Stimulated activated naive CD8-positive, alpha-beta T cell treated with anti-CD3 and anti-CD28 coated beads, Interleukin-15, amount 100 ng/mL, for 72 hours (primary cell): ENCODE measurements around the gene DELE1.
A peak's percentile ranks its signal among the peaks of the same experiment; 100 is the strongest.
"Not testable (repeated sequence)": the region's sequence is repeated elsewhere in the genome, so short reads cannot be mapped to it uniquely, and the experiment has no call there.

Experiments
- ATAC-seq: fragments of 150-1000 bp; cut with Tn5 transposase; 2 replicates; pipeline ENCODE4 v1.10.0; 2021; ENCODE audit warnings: mild to moderate bottlenecking, moderate library complexity
- DNase-seq, 2 donors: peaks; one replicate each; pipeline ENCODE4 v3.0.0; 2021 to 2022
- H3K27ac Mint-ChIP-seq, 2 donors: one replicate each; pipeline ENCODE4 v1.8.0; 2022; ENCODE audit warnings: mild to moderate bottlenecking in 2 of 2, mixed read lengths in 2 of 2, moderate library complexity in 2 of 2
- H3K27me3 Mint-ChIP-seq: one replicate; pipeline ENCODE4 v1.8.0; 2022; ENCODE audit warnings: mixed read lengths
- H3K4me1 Mint-ChIP-seq: one replicate; pipeline ENCODE4 v1.8.0; 2022; ENCODE audit warnings: mild to moderate bottlenecking, mixed read lengths
- H3K4me3 Mint-ChIP-seq, 2 donors: one replicate each; pipeline ENCODE4 v1.8.0; 2022; ENCODE audit warnings: mild to moderate bottlenecking in 2 of 2, mixed read lengths in 2 of 2, moderate library complexity in 1 of 2
- H3K9me3 Mint-ChIP-seq, 2 donors: one replicate each; pipeline ENCODE4 v1.8.0; 2022; ENCODE audit warnings: mixed read lengths in 2 of 2

DELE1 gene

DNA sequence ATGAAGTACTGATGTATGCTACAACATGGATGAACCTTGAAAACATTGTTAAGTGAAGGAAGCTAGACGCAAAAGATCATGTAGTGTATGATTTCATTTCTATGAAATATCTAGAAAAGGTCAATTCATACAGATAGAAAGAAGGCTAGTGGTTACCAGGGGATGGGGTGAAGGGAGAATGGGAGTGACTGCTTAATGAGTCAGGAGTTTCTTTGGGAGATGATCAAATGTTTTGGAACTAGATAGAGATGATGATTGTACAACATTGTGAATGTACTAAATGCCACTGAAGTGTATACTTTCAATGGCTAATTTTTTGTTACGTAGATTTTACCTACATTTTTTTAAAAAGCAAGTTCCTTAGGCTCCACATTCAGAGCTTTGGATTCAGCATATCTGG lies 14.9 kb upstream of the DELE1 start:
- Mint-ChIP-seq H3K4me3 (no peak overlapping the region), H3K4me1 (peaks cover 8% of the 10 kb centered on the region), H3K9me3 (no peaks in the 10 kb centered on the region), H3K27me3 (peaks cover 22% of the 10 kb centered on the region), H3K27ac (no peak overlapping the region)
- ATAC-seq (no peak), DNase-seq (no peak)

DNA sequence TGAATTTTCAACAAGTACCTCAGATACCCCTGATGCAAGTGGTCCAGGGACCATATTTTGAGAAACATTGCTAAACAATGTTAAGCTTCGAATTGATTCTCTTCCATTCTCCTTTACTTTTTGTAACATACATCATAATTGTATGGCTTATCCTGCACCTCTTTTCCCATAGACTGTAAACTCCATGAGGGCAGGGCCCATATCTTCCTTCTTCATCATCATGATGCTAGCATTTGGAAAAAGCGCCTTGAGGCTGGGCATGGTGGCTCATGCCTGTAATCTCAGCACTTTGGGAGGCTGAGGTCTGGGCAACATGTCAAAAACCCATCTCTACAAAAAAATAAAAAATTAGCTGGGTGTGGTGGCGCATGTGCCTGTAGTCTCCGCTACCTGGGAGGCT lies 14.5 kb upstream of the DELE1 start:
- ATAC-seq (no peak), DNase-seq (no peak)
- H3K4me1 Mint-ChIP-seq = peaks cover 11% of the 10 kb centered on the region
- no peaks in the 10 kb centered on the region for H3K9me3 Mint-ChIP-seq
- H3K27ac Mint-ChIP-seq = no peak overlapping the region
- no peak overlapping the region for H3K4me3 Mint-ChIP-seq
- peaks cover 25% of the 10 kb centered on the region for H3K27me3 Mint-ChIP-seq

DNA sequence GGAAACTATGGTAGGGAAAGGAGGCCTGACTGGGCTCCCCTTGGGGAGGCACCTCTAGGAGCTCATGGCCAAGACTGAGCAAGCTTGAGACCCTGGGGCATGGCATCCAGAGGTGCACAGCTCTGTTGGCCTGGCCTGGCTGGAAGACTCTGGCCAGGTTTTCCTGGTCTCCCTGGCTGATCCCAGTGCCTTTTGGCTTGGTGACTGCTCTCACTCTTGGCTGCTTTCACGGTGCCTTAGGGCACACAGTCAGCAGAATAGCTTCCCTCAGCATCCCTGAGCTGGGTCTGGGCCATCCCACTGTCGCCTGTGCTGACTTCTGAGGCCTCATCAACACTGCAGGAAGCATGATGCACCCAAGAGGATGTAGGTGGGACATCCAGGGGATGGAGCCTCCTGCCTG lies 13.4 kb upstream of the DELE1 start:
- Mint-ChIP-seq H3K4me1 (peaks cover 16% of the 10 kb centered on the region), H3K9me3 (no peaks in the 10 kb centered on the region), H3K4me3 (no peak overlapping the region), H3K27ac (no peak overlapping the region), H3K27me3 (peaks cover 28% of the 10 kb centered on the region)
- ATAC-seq (no peak), DNase-seq (no peak)

DNA sequence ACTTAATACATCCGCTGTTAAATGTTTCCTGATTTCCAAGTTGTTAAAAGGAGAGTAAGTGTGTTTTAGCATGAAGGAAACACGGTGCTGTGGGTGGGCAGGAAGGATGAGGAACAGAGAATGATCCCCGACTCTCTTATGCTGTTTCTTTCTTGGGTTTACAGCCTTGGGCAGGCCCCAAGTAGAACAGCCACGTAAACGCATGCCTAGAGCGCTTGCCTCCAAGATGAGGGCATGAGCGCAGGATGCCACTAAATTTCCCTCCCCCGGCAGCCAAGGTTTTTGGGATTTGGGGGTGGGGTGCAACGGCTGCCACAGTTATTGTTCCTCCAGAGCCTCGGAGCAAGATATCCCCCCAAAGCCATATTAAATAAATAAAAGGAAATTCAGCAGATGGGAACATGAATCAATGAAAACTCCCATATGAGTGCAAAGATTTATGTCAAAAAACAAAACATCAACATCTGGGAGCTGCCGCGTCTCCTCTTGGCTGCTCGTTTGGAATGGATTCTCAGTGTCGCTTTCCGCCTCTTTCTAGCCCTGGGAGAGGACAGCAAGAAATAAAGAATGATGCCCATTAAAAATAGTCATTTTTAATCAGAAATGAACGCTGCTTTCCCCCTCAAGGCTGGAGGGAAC lies 10.0 kb upstream of the DELE1 start:
- Mint-ChIP-seq H3K27me3 (peaks cover 47% of the 10 kb centered on the region), H3K4me3 (peak overlapping the region; percentile 62), H3K9me3 (no peaks in the 10 kb centered on the region), H3K4me1 (peaks cover 16% of the 10 kb centered on the region), H3K27ac (no peak overlapping the region)
- no peak for ATAC-seq
- no peak for DNase-seq

DNA sequence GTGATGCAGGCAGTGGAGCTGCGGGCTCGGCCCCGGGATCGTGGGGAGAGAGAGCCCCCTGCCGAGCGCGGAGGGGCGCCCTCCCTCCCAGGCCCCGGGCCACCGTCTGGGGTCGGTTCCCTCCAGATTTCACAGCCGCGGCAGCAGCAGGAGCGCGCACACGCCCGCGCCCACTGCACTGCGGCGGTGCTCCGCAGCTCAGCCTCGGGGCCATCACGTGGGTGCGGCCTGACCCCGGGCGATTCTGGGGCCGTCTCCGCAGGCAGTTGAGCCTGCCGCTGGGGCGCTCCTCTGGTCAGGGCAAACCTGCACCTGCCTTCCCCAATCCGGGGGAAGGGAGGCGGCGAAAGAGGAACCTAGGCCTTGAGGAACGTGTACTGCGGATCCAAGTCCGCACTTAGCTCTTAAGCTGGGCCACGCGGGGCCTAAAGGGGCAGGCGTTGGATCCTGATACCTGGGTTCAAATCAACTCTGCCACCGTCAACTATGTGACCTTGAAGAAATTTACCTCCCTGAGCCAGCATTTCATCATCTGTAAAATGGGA lies 9.4 kb upstream of the DELE1 start:
- DNase-seq (peak; percentile 30 to 33), ATAC-seq (peak; percentile 87)
- peaks cover 16% of the 10 kb centered on the region for H3K4me1 Mint-ChIP-seq
- no peaks in the 10 kb centered on the region for H3K9me3 Mint-ChIP-seq
- H3K27me3 Mint-ChIP-seq = peaks cover 47% of the 10 kb centered on the region
- H3K27ac Mint-ChIP-seq = no peak overlapping the region
- peak overlapping the region; percentile 62 for H3K4me3 Mint-ChIP-seq

DNA sequence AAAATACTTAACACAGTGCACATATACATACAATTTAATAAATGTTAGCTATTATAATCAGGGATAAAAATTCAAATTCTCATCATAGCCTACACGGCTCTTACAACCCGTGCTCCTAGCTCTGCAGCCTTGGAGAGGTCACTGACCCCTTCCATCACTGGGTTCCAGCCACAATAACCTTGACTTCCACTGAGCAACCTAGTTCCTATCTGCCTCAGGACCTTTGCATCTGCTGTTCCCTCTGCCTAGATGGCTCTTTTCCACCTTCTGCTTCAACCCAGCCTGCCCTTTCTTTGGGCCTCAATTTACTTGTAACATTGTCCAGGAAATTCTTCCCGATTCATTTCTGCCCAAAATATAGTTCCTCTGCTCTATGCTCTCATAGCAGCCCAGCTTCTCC lies 8.9 kb upstream of the DELE1 start:
- H3K9me3 Mint-ChIP-seq = no peaks in the 10 kb centered on the region
- DNase-seq (no peak), ATAC-seq (no peak)
- H3K27me3 Mint-ChIP-seq = peaks cover 47% of the 10 kb centered on the region
- no peak overlapping the region for H3K27ac Mint-ChIP-seq
- peaks cover 21% of the 10 kb centered on the region for H3K4me1 Mint-ChIP-seq
- peak overlapping the region; percentile 8 to 55 for H3K4me3 Mint-ChIP-seq

DNA sequence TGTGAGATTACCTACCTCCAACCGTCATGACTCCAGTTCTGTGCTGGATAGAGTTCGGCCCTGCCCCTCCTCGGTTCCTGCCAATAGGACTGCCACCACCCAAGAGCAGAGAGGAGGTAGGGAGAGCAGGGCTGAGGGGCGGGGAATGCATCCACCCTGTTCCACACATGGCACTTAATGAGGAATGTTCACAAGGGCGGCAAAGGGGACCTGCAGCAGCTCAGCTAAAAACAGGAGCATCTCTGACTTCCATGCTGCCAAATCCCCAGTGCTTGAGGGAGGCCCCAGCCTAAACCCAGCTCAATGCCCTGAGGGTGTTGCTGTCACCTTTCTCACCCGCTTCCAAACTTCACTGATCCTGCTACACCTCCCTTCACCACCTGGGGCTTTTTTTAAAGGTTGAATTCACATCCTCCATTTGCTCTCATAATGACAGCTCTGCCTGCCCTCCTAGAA lies 7.8 kb upstream of the DELE1 start:
- Mint-ChIP-seq H3K27ac (peak overlapping the region in 1 of 2 donors; percentile 69), H3K27me3 (peaks cover 47% of the 10 kb centered on the region), H3K4me1 (peaks cover 21% of the 10 kb centered on the region), H3K4me3 (no peak overlapping the region), H3K9me3 (no peaks in the 10 kb centered on the region)
- ATAC-seq (no peak), DNase-seq (no peak)

DNA sequence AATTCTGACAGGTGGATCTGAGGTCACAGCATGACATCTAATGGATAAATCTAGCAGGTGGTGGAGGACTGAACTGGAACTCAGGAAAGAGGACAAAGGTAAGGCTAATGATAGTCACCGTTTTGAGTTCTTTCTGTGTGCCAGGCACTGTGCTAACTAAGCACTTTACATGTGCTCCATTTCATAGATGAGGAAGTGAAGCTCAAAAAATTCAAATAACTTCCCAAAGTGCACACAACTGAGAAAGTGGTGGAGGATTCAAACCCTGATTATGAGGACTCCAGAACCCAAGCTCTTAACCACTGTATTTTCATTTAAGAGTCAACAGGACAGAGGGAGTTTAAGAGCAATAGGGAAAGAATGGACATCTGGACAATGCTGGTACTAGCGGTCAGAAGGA lies 7.1 kb upstream of the DELE1 start:
- no peak overlapping the region for H3K4me3 Mint-ChIP-seq
- peaks cover 47% of the 10 kb centered on the region for H3K27me3 Mint-ChIP-seq
- no peak overlapping the region for H3K27ac Mint-ChIP-seq

DNA sequence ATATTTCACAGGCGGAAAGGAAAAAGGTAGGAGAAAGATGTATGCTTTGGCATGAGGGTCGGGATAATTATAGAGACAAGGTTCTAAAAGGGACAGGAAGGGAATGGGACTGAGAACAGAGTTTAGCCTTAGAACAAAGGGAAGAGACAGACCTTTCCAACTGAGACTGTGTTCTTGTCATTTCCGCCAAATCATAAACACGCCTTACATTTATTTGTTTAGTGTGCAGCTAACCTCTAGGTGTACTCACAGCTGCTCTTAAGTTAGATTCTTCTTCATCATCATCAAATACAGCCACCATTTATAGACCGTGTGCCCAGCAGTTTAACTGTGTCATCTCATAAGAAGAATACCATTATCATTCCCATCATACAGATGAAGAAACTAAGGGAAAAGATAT lies 5.9 kb upstream of the DELE1 start:
- DNase-seq = no peak
- peaks cover 21% of the 10 kb centered on the region for H3K4me1 Mint-ChIP-seq
- no peak for ATAC-seq
- H3K27me3 Mint-ChIP-seq = peaks cover 43% of the 10 kb centered on the region
- no peak overlapping the region for H3K27ac Mint-ChIP-seq
- H3K4me3 Mint-ChIP-seq = no peak overlapping the region
- H3K9me3 Mint-ChIP-seq = no peaks in the 10 kb centered on the region

More for the DNA sequence above, 7.1 kb upstream of the DELE1 start:
- no peak for DNase-seq
- no peak for ATAC-seq
- Mint-ChIP-seq H3K4me1 (peaks cover 21% of the 10 kb centered on the region), H3K9me3 (no peaks in the 10 kb centered on the region)

DNA sequence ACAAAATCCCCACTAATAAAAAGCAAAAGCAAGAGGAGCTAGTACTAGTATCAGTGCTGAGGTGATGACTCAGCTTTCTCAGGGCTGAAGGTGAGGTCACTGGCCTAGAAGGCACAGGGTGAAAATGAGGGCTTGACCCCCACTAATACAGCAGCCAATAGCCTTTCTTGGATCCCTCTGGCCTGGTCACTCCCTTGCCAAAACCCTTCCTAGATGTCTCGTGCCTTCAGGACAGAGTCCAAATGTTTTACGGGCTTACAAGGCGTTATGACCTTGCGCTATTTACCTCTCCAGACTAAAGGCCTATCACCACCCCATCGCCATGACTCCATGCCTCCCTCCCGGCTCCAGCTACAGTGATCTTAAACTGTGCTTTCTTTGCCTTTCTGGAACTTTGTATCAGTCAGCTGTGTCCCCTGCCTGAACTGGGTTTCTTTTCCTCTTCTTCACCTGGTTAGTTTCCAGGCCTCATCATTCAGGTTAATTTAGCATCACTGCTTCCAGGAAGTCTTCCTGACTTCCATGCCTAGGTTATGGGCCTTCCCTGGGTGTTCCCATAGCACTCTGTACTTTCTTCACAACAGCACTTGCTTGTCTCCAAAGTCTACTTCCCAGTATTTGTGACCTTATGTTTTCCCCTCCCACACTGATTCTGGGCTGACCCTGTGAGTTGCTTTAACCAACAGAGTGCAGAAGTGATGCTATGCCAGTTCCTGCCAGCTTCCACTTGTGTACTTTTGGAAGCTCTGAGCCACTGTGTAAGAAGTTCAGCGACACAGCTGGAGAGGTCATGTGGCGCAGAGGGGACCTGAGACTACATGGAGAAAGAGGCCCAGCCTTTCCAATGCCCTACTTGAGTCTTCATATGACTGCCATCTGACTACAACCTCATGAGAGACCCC lies 4.2 kb upstream of the DELE1 start:
- H3K4me3 Mint-ChIP-seq = no peak overlapping the region
- H3K27ac Mint-ChIP-seq = no peak overlapping the region
- peaks cover 27% of the 10 kb centered on the region for H3K27me3 Mint-ChIP-seq
- peaks cover 19% of the 10 kb centered on the region for H3K4me1 Mint-ChIP-seq
- no peaks in the 10 kb centered on the region for H3K9me3 Mint-ChIP-seq
- no peak for ATAC-seq
- no peak for DNase-seq

DNA sequence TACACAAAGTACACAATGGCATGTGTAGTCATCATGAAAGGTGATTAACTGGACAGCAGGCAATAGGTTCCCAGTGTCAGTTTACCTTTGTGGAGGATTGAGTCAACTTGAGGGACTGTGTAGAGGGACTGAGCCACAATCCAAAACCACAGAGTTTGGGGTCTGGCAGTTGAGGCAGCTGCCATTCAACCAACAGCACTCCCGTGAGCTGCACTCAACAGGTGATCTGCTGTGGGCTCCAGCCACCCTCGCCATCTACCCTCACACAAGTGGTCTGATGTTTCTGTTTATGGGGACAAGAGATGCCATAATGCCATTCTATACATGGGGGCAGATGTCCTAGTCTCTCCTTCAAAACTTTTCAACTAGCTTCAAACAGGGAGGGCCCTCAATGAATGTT lies 2.9 kb upstream of the DELE1 start:
- H3K27ac Mint-ChIP-seq = no peak overlapping the region
- H3K4me1 Mint-ChIP-seq = peaks cover 23% of the 10 kb centered on the region
- no peaks in the 10 kb centered on the region for H3K9me3 Mint-ChIP-seq
- ATAC-seq (no peak), DNase-seq (no peak)
- no peak overlapping the region for H3K4me3 Mint-ChIP-seq
- peaks cover 14% of the 10 kb centered on the region for H3K27me3 Mint-ChIP-seq

DNA sequence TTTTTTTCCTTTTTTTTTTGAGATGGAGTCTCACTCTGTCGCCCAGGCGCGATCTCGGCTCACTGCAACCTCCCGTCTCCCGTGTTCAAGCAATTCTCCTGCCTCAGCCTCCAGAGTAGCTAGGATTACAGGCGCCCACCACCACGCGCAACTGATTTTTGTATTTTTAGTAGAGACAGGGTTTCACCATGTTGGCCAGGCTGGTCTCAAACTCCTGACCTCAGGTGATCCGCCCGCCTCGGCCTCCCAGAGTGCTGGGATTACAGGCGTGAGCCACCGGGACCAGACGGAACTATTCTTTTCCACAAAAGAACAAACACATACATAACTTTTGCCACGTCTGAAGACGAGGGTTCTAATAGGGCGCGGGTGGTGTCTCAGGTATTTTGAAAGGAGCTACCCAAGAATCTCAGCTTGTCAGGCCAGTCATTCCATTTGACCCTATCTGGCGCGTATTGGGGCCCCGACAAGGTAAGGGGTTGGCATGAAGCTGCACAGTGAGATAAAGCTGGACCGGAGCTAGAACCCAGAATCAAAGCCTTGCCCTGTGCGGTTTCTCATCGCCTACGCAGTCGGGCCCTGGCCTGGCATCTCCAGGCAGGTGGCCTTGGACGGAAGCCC lies 734 bp upstream of the DELE1 start:
- ATAC-seq = peak; percentile 24
- H3K4me3 Mint-ChIP-seq = peak overlapping the region; percentile 85 to 89
- not testable (repeated sequence) for DNase-seq, H3K27me3 Mint-ChIP-seq, H3K9me3 Mint-ChIP-seq
- H3K27ac Mint-ChIP-seq = peak overlapping the region; percentile 88 to 97
- H3K4me1 Mint-ChIP-seq = peaks cover 34% of the 10 kb centered on the region

DNA sequence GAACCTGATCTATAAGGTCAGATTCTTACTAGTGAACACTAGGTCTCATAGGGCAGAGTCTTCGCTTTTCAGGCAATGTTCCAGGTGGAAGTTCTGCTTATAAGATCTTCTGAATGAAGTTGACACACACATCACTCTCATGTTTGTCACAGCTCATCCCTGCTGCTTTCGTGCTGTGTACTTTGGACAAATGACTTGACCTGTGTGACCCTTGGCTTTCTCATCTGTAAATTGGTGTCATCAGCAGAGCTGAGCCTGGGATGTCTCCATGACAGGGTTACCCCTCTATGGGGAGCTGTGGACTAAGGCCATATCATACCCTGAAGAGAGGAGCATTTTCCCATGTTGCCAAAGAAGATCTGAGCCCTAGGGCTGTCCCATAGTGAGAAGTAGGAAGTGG lies 2.8 kb downstream of the DELE1 start:
- peaks cover 29% of the 10 kb centered on the region for H3K4me1 Mint-ChIP-seq
- ATAC-seq (no peak), DNase-seq (no peak)
- no peak overlapping the region for H3K4me3 Mint-ChIP-seq
- H3K9me3 Mint-ChIP-seq = no peaks in the 10 kb centered on the region
- no peak overlapping the region for H3K27ac Mint-ChIP-seq
- no peaks in the 10 kb centered on the region for H3K27me3 Mint-ChIP-seq

DNA sequence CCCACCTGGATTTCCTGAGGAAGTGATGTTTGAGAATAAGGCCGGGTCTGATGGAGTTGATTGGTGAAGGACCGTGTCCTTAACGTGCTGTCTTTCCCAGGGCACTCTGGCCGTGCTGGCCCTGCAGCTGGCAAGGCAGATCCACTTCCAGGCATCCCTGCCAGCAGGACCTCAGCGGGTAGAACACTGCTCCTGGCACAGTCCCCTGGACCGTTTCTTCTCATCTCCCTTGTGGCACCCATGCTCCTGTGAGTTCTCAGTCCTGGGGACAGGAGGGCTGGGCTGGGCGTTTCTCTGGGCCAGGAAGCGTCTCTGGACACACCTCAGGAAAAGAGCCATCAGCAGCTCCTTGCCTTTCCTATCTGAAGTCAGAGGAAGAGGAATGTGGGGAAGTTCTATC lies 4.4 kb downstream of the DELE1 start:
- H3K27ac Mint-ChIP-seq = no peak overlapping the region
- H3K27me3 Mint-ChIP-seq = no peaks in the 10 kb centered on the region
- DNase-seq = no peak
- no peak for ATAC-seq
- peaks cover 29% of the 10 kb centered on the region for H3K4me1 Mint-ChIP-seq
- H3K4me3 Mint-ChIP-seq = no peak overlapping the region
- no peaks in the 10 kb centered on the region for H3K9me3 Mint-ChIP-seq

DNA sequence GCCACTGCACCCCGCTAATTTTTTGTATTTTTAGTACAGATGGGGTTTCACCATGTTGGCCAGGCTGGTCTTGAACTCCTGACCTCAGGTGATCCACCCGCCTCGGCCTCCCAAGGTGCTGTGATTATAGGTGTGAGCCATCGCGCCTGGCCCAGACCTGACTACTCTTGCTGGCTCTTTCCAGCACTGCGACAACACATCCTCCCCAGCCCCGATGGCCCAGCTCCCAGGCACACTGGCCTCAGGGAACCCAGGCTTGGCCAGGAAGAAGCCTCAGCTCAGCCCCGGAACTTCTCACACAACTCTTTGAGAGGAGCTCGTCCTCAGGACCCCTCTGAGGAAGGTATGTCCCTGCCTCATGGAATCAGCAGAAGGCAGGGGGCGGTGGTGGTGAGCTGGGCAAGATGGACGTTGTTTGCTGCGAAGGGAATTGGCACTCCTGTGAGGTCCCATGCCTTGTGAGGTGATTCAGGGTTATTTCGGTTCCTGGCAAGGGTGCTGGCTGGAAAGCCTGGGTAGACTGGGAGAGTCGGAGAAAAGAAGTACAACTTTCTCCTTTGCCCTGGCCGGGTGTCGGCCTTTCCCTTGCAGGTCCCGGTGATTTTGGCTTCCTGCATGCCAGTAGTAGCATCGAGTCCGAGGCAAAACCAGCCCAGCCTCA lies 5.9 kb downstream of the DELE1 start:
- no peak overlapping the region for H3K4me3 Mint-ChIP-seq
- peaks cover 19% of the 10 kb centered on the region for H3K4me1 Mint-ChIP-seq
- ATAC-seq = no peak
- no peak for DNase-seq
- H3K9me3 Mint-ChIP-seq = no peaks in the 10 kb centered on the region
- H3K27ac Mint-ChIP-seq = no peak overlapping the region
- no peaks in the 10 kb centered on the region for H3K27me3 Mint-ChIP-seq
